GM10847 (cell line): Measurements from ENCODE around the gene NRN1L.

ENCODE experiments used
- POLR2A ChIP-seq: IDR thresholded peaks from 2 replicates; pipeline ENCODE4 v1.6.1; 2011; ENCODE audit not compliant: insufficient read length; ENCODE audit errors: extremely low read depth

The NRN1L gene

DNA sequence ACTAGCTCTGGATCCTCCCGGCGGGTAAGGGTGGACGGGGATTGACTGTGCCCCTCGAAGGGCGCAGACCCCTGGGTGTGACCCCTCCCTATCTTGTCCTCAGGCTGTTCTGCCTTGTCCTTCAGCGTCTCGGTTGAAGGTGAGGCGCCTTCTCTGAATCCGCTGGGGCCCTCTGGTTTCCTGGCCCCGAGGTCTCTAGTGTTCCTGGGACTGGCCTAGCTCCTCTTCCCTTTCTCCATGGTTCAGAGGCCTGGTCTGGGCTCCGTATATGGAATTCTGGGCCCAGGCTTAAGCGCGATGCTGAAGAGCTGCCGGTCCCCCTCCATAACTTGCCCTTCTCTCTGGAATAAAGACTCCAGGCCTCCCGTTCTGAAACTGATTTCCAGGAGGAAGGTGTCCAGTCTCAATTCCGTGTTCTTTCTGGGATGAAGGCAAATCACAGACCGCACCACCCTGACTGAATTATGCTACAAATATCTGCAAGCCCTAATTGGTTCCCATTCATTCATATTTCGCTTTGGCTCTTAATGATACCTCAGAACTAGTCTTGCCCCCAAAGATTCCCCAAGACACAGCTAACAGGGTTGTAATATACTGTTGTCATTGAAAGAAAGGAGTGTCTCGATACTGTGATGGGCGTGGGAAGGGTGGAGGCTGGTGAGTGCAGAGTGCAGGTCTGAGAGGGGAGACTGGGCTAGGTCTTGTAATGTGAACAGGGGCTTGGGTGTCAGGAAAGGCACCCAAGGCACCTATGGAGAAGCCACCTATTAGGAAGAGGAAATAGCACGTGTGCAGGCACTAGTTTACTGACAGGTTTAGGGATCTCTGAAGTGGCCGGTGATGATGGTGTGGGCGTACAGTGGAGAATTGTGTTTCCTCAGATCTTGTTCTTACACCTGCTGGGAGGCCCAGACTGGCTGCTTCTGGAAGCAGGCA is 11.0 kb upstream of the NRN1L start:
- no peak for TF ChIP-seq POLR2A

DNA sequence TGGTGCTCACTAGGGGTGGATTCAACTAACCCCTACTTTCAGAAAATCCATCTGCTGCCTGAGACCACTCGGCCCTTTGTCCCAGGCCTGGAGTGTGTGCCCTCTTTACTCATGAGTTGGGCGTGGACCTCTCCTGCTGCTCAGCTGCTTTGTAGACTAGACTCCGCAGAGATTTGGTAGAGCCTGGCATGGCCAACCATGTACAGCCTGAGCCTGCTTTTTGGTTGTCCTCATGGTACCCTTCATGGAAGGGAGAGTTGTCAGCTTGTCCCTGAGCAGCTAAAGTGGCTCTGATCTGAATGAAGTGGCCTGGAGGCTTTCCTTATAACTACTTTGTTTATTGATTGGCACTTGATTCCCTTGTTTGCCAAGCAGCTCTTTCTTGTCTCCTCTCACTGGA is 10.3 kb upstream of the NRN1L start:
- no peak for TF ChIP-seq POLR2A

DNA sequence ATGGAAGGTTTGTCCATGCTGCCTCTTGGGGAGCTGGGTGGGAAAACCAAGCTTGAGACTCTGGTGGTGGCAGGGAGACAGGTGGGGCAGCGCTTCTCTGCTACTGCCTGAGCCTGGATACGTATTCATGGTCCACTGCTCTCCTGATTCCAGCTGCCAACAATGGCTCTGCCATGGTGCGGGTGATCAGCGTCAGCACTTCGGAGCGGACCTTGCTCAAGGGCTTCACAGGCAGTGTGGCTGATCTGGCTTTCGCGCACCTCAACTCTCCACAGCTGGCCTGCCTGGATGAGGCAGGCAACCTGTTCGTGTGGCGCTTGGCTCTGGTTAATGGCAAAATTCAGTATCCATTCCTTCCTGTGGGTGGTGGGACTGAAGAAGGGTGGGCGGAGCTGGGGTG is 7.6 kb upstream of the NRN1L start:
- TF ChIP-seq POLR2A: no peak

DNA sequence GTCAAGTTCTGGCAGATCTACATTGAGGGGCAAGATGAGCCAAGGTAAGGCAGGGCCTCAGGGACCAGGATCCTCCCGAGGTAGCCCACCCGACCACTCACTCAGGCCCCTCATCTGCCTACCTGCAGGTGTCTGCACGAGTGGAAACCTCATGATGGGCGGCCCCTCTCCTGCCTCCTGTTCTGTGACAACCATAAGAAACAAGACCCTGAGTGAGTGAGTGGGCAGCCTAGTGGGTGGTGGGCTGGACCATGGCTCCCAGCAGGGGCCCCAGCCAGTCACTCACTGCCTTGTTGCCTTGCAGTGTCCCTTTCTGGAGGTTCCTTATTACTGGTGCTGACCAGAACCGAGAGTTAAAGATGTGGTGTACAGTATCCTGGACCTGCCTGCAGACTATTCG is 6.5 kb upstream of the NRN1L start:
- TF ChIP-seq POLR2A: no peak

DNA sequence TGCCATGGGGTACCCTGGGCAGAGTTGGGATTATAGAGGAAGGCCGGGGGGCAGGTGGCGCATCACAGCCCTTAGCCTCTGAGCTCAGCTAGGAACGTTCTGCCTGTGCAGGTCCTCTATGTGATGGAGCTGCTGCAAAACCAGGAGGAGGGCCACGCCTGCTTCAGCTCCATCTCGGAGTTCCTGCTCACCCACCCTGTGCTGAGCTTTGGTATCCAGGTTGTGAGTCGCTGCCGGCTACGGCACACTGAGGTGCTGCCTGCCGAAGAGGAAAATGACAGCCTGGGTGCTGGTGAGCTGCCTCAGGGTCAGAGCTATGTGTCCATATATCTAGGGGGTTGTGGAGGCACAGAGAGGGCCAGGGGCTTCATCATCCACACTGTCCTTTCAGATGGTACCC is 5.8 kb upstream of the NRN1L start:
- TF ChIP-seq POLR2A: no peak

DNA sequence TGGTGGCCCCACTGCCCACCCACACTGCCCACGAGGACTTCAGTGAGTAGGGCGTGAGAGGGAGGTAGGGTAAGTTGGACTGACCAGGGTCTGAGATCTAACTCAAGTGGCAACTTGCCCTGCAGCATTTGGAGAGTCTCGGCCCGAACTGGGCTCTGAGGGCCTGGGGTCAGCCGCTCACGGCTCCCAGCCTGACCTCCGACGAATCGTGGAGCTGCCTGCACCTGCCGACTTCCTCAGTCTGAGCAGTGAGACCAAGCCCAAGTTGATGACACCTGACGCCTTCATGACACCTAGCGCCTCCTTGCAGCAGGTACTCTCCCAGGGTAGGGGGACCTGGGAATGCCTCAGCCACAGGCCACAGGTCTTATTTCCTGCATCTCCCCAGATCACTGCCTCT is 5.2 kb upstream of the NRN1L start:
- no peak for TF ChIP-seq POLR2A

DNA sequence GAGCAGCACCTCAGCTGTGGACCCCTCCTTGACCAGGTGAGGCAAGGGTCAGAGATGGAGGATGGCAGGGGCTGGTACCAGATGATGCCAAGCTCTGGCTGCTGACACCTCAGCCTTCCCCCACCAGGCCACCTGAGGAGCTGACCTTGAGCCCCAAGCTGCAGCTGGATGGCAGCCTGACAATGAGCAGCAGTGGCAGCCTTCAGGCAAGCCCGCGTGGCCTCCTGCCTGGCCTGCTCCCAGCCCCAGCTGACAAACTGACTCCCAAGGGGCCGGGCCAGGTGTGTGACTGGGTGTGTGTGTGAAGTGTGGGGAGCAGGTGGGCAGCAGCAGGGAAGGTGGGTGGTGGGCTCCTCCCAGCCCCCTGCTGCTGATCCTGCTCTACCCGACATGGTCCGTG is 4.7 kb upstream of the NRN1L start:
- no peak for TF ChIP-seq POLR2A

DNA sequence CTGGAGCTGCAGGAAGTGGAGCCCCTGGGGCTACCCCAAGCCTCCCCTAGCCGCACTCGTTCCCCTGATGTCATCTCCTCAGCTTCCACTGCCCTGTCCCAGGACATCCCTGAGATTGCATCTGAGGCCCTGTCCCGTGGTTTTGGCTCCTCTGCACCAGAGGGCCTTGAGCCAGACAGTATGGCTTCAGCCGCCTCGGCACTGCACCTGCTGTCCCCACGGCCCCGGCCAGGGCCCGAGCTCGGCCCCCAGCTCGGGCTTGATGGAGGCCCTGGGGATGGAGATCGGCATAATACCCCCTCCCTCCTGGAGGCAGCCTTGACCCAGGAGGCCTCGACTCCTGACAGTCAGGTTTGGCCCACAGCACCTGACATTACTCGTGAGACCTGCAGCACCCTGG is 4.1 kb upstream of the NRN1L start:
- no peak for TF ChIP-seq POLR2A

DNA sequence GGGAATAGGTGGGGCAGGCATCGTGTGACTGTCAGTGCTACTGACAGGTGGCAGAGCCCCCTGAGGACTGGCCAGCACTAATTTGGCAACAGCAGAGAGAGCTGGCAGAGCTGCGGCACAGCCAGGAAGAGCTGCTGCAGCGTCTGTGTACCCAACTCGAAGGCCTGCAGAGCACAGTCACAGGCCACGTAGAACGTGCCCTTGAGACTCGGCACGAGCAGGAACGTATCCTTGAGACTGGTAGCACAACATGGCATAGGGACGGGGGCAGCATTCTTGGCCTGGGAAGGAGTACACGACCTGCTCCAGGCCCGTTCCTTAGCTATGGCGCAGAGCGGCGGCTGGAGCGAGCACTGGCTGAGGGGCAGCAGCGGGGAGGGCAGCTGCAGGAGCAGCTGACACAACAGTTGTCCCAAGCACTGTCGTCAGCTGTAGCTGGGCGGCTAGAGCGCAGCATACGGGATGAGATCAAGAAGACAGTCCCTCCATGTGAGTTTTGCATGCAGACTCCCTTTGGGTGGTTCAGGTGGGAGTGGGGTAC is 3.0 kb upstream of the NRN1L start:
- no peak for TF ChIP-seq POLR2A

DNA sequence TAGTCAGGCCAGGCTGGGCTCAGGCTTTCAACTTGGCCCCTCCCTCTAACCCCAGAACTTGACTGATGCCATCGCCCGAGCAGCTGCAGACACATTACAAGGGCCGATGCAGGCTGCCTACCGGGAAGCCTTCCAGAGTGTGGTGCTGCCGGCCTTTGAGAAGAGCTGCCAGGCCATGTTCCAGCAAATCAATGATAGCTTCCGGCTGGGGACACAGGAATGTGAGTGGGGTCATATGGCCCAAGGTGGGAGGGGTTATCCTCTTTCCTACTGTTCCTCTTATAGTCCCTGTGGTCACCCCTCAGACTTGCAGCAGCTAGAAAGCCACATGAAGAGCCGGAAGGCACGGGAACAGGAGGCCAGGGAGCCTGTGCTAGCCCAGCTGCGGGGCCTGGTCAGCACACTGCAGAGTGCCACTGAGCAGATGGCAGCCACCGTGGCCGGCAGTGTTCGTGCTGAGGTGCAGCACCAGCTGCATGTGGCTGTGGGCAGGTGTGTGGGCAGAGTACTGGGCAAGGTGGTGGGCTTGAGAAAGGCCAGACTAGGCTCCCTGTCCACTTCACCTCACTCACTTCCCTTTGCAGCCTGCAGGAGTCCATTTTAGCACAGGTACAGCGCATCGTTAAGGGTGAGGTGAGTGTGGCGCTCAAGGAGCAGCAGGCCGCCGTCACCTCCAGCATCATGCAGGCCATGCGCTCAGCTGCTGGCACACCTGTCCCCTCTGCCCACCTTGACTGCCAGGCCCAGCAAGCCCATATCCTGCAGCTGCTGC is 2.1 kb upstream of the NRN1L start:
- no peak for TF ChIP-seq POLR2A

DNA sequence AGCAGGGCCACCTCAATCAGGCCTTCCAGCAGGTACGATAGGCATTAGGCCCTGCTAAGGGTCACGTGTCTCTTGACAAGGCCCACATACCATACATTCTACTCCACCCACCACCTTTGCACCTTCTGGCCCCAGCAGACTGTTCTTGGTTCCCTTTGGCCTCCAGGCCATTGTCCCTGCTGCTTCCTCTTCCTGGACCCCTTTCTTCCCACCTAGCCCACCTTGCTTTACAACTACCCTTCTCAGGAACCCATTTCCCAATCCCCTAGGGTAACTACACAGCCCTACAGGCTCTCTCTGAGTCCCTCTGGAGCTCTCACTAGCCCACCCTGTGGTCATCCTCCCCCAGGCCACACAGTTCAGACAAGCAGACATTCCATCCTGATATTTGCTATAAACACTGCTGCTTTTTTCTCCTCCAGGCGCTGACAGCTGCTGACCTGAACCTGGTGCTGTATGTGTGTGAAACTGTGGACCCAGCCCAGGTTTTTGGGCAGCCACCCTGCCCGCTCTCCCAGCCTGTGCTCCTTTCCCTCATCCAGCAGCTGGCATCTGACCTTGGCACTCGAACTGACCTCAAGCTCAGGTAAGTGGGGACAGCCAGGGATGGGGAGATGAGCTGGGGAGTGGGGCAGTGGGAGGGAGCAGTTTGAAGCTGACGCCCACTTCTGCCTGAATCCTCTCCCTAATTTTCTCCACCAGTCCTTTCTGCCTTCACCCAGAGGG is 1.4 kb upstream of the NRN1L start:
- no peak for TF ChIP-seq POLR2A

DNA sequence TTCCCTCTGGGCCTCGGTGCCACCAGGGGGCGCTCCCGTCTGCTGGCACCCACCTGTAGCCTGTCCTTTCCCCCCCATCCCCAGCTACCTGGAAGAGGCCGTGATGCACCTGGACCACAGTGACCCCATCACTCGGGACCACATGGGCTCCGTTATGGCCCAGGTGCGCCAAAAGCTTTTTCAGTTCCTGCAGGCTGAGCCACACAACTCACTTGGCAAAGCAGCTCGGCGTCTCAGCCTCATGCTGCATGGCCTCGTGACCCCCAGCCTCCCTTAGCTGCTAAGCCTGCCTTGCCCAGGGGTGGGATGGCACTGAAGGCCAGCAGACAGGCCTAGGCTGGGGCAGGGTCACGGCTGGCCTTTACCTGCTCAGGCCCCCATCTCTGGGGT is 818 bp upstream of the NRN1L start:
- no peak for TF ChIP-seq POLR2A

DNA sequence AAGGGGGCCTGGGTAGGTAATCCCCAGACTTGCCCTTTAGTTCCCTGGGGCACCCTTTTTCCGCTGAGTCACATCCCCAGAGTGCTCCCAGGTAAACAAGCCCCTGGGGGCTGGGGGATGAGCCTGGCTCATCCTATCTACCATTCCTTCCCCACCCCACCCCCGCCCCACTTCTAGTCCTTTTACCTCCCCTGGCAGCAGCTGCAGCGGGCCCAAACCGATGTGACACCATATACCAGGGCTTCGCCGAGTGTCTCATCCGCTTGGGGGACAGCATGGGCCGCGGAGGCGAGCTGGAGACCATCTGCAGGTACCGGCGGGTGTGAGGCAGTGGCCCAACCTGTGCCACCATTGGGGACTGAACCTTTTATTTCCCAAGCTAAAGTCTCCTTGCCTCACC is 860 bp downstream of the NRN1L start:
- no peak for TF ChIP-seq POLR2A

DNA sequence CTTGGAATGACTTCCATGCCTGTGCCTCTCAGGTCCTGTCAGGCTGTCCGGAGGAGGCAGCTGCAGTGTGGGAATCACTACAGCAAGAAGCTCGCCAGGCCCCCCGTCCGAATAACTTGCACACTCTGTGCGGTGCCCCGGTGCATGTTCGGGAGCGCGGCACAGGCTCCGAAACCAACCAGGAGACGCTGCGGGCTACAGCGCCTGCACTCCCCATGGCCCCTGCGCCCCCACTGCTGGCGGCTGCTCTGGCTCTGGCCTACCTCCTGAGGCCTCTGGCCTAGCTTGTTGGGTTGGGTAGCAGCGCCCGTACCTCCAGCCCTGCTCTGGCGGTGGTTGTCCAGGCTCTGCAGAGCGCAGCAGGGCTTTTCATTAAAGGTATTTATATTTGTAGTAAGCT is 1.3 kb downstream of the NRN1L start:
- TF ChIP-seq POLR2A: no peak

DNA sequence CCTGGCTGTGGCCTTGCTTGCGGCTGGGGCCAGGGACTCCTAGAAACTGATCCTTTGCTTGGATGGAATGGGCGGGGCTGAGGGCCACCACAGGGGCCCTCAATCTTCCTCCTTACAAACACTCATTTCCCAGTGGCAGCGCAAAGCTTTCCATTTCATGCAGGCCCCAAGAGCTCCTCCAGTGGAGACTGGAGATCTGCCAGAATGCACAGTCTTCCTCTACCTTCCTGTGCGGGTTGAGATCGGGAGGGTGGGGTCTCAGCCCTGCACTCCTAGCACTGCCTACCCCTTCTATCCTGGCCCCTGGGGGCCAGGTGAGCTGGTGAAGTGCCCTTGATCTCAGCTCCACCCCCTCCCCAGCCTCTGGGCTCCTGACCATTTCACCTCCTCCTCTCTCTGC is 1.7 kb downstream of the NRN1L start:
- no peak for TF ChIP-seq POLR2A
